K562 (cell line): Measurements from ENCODE around the gene ZNF318. TPM values are rescaled to one million over a fixed set of nuclear protein-coding genes. Genes with fewer than 3 reads are reported as not detected.

Experiments used
- ATAC-seq: fragments of 200-7000 bp; cut with Tn5 transposase; 3 replicates; pipeline ENCODE4 v1.9.1; 2020; ENCODE audit warnings: moderate library complexity
- BruUV-seq: library from RNA; stranded (reverse); fragments of 400-500 nt; replicated peaks from 2 replicates; lab custom pipeline; 2021; lab: Mats Ljungman, UMichigan
- CTCF ChIA-PET: fragments of 300-600 bp; formaldehyde crosslinking; extraction: SDS; loops from one replicate; lab custom pipeline; 2021; ENCODE audit warnings: low intra/inter-chr PET ratio; lab: Yijun Ruan, JAX
- POLR2A ChIA-PET: fragments of 300-600, 350-650 bp; sonication (Branson Sonifier 250); formaldehyde crosslinking; extraction: SDS; loops from one replicate; lab custom pipeline; 2021; ENCODE audit warnings: antibody characterized with exemption, inconsistent platforms; lab: Yijun Ruan, JAX
- DNase-seq, 4 experiments: peaks; one replicate each; pipeline versions ENCODE4 v3.0.0 to v3.0.0-alpha.2; 2011 to 2018; ENCODE audit warnings: low spot score in 3 of 4, mixed read lengths in 3 of 4; ENCODE audit errors: extremely low read depth in 1 of 4
- FAIRE-seq: peaks from 2 replicates; lab custom pipeline; 2011; peaks lifted over from hg19 to GRCh38; lab: Jason Lieb, UNC
- H2AFZ ChIP-seq: 2 replicates; pipeline ENCODE4 v1.6.0; 2011; ENCODE audit warnings: low read depth, low read length, control low read depth, inconsistent platforms
- H3K27ac ChIP-seq: fragments of 200-600 bp; 3 replicates; pipeline ENCODE4 v1.8.0; 2011; ENCODE audit warnings: low read depth, mild to moderate bottlenecking, control low read depth, inconsistent platforms, low read length, moderate library complexity, mixed read lengths; ENCODE audit errors: extremely low read depth
- H3K27me3 ChIP-seq, 2 experiments: fragments of 300-600 bp in 1 of 2; 2 replicates in 1 of 2; 3 replicates in 1 of 2; pipeline versions ENCODE4 v1.6.0 to v1.8.0; 2011; ENCODE audit warnings: inconsistent platforms in 2 of 2, low read length in 2 of 2, mild to moderate bottlenecking in 1 of 2, mixed read lengths in 1 of 2, moderate library complexity in 1 of 2; ENCODE audit not compliant: control insufficient read depth in 2 of 2, insufficient read depth in 2 of 2
- H3K36me3 ChIP-seq: fragments of 300-600 bp; 3 replicates; pipeline ENCODE4 v1.8.0; 2011; ENCODE audit warnings: mild to moderate bottlenecking, low read length, inconsistent platforms; ENCODE audit not compliant: control insufficient read depth, insufficient read depth
- H3K4me1 ChIP-seq, 2 experiments: fragments of 200-600 bp in 1 of 2; replicated peaks in 1 of 2; 2 replicates in 1 of 2; 3 replicates in 1 of 2; pipeline versions ENCODE4 v1.5.1 to v1.8.0; 2011; ENCODE audit warnings: inconsistent platforms in 2 of 2, low read length in 2 of 2, mild to moderate bottlenecking in 1 of 2, mixed read lengths in 1 of 2, moderate library complexity in 1 of 2; ENCODE audit not compliant: control insufficient read depth in 2 of 2, insufficient read depth in 2 of 2
- H3K4me2 ChIP-seq: 2 replicates; pipeline ENCODE4 v1.6.1; 2011; ENCODE audit warnings: low read length, control low read depth, inconsistent platforms, mixed read lengths; ENCODE audit not compliant: insufficient read depth
- H3K4me3 ChIP-seq: fragments of 200-600 bp; sonication (generic), shearing (Covaris generic); 2 replicates; pipeline ENCODE4 v1.5.1; 2016; ENCODE audit warnings: control low read depth, inconsistent platforms
- H3K79me2 ChIP-seq: fragments of 200-600 bp; 3 replicates; pipeline ENCODE4 v1.8.0; 2011; ENCODE audit warnings: low read length, inconsistent platforms; ENCODE audit not compliant: control insufficient read depth, insufficient read depth
- H3K9ac ChIP-seq, 2 experiments: 2 replicates each; pipeline versions ENCODE4 v1.6.0 to v1.6.1; 2011; ENCODE audit warnings: low read depth in 2 of 2, low read length in 2 of 2, control low read depth in 1 of 2, inconsistent platforms in 1 of 2, mild to moderate bottlenecking in 1 of 2, mixed read lengths in 1 of 2; ENCODE audit not compliant: insufficient read depth in 1 of 2
- H3K9me1 ChIP-seq: one replicate; pipeline ENCODE4 v1.6.0; 2011; ENCODE audit warnings: inconsistent platforms, mild to moderate bottlenecking, low read length, moderate library complexity; ENCODE audit not compliant: control insufficient read depth, insufficient read depth
- H3K9me3 ChIP-seq: replicated peaks from 2 replicates; pipeline ENCODE4 v1.5.1; 2011; ENCODE audit warnings: low read depth, low read length, inconsistent platforms; ENCODE audit not compliant: control insufficient read depth, insufficient read depth
- H4K20me1 ChIP-seq: replicated peaks from 2 replicates; pipeline ENCODE4 v1.6.1; 2011; ENCODE audit warnings: low read length, inconsistent platforms, mixed read lengths; ENCODE audit not compliant: control insufficient read depth, insufficient read depth
- BRCA1 ChIP-seq, 2 experiments: fragments of 450-650 bp in 1 of 2; sonication (generic) in 1 of 2; formaldehyde crosslinking in 1 of 2; IDR thresholded peaks; 2 replicates each; pipeline versions ENCODE4 v1.5.0 to v1.6.1; 2017 to 2020; ENCODE audit warnings: mild to moderate bottlenecking in 1 of 2, missing genetic modification reagents in 1 of 2
- DACH1 ChIP-seq: fragments of 450-650 bp; IDR thresholded peaks from 2 replicates; pipeline ENCODE4 v1.6.1; 2018; ENCODE audit not compliant: partially characterized antibody
- ELF4 ChIP-seq: fragments of 450-650 bp; formaldehyde crosslinking; IDR thresholded peaks from 2 replicates; pipeline ENCODE4 v1.4.0; 2022; ENCODE audit warnings: missing genetic modification characterization
- GTF2A2 ChIP-seq: IDR thresholded peaks from 2 replicates; pipeline ENCODE4 v1.6.1; 2016; ENCODE audit warnings: mild to moderate bottlenecking, missing genetic modification characterization, missing compliant biosample characterization
- IRF2 ChIP-seq: sonication (generic); formaldehyde crosslinking; IDR thresholded peaks from 2 replicates; pipeline ENCODE4 v1.8.1; 2022; ENCODE audit warnings: mild to moderate bottlenecking, missing genetic modification reagents
- MAFK ChIP-seq: IDR thresholded peaks from 2 replicates; pipeline ENCODE4 v1.6.1; 2011; ENCODE audit warnings: low read length, improper control_type of control experiment
- POLR2B ChIP-seq: fragments of 450-650 bp; IDR thresholded peaks from 2 replicates; pipeline ENCODE4 v1.6.1; 2018; ENCODE audit warnings: low read depth; ENCODE audit not compliant: partially characterized antibody
- RBFOX2 ChIP-seq: fragments of 200-400 bp; formaldehyde crosslinking; IDR thresholded peaks from 2 replicates; pipeline ENCODE4 v1.6.1; 2017; ENCODE audit warnings: low read depth, mild to moderate bottlenecking, low read length, moderate library complexity
- WGBS: fragments of 100-300 bp; shearing (Covaris generic); methylation state at CpG from one replicate; pipeline ENCODE4 v1.1.6; 2016; ENCODE audit warnings: low coverage, mixed read lengths; ENCODE audit not compliant: insufficient coverage; ENCODE audit errors: missing lambda C conversion rate; 5-methylcytosine and 5-hydroxymethylcytosine counted together
- in situ Hi-C: fragments of 300-500 bp; cut with MboI; formaldehyde crosslinking; loops from 4 replicates; pipeline ENCODE4 v1.15.0; 2018; ENCODE audit warnings: inconsistent platforms, mixed read lengths
- intact Hi-C: fragments of 100-400 bp; cut with micrococcal nuclease; formaldehyde crosslinking; loops from 2 replicates; pipeline ENCODE4 v1.14.2; 2022
- polyA plus RNA-seq, 8 experiments: library from polyadenylated mRNA; depleted of rRNA in 4 of 8; stranded (reverse) in 5 of 8; unstranded in 3 of 8; fragments of >200 nt; fragmentation: Nextera tagmentation in 2 of 8; fragmentation: Illumina TruSeq in 1 of 8; extraction: Ambion mirVana in 2 of 8; extraction: Trizol in 1 of 8; gene quantifications; 2 replicates each; pipeline versions ENCODE4 v1.2.1 to v1.2.3, GENCODE V29; 2011 to 2014; ENCODE audit warnings: inconsistent platforms in 1 of 8, missing spikeins in 1 of 8
- total RNA-seq, 7 experiments: library from RNA; depleted of rRNA in 6 of 7; stranded (reverse); fragments of >200 nt in 6 of 7; fragmentation: Illumina TruSeq in 2 of 7; extraction: Trizol in 2 of 7; gene quantifications; 2 replicates each; pipeline versions ENCODE4 v1.2.1 to v1.2.3, GENCODE V29; 2011 to 2021; ENCODE audit warnings: low replicate concordance in 1 of 7
- TF ChIP-seq, protein P1 (sequence below), 3 experiments: fragments of 200-800 bp in 1 of 3; sonication (Bioruptor generic) in 1 of 3; sonication (generic) in 1 of 3; formaldehyde crosslinking in 1 of 3; IDR thresholded peaks; 2 replicates each; pipeline versions ENCODE4 v1.6.1 to v1.8.0; 2016 to 2022; ENCODE audit warnings: mild to moderate bottlenecking in 2 of 3, missing compliant biosample characterization in 2 of 3, missing genetic modification characterization in 2 of 3, missing genetic modification reagents in 1 of 3
- TF ChIP-seq, protein P2 (sequence below): fragments of 200-800 bp; sonication (Bioruptor generic); IDR thresholded peaks from 2 replicates; pipeline ENCODE4 v1.6.1; 2016; ENCODE audit warnings: missing genetic modification characterization, missing compliant biosample characterization
- TF ChIP-seq, protein P3 (sequence below): fragments of 250-450 bp; sonication (Bioruptor Pico); IDR thresholded peaks from 2 replicates; pipeline ENCODE4 v1.5.0; 2021

The ZNF318 gene
- total and polyA plus RNA-seq, 9 of the 15 experiments (the other 6 are each of a cell fraction or from before 2014, with no cell fraction given): 3.2 to 19.0 (median 9.2) TPM

DNA sequence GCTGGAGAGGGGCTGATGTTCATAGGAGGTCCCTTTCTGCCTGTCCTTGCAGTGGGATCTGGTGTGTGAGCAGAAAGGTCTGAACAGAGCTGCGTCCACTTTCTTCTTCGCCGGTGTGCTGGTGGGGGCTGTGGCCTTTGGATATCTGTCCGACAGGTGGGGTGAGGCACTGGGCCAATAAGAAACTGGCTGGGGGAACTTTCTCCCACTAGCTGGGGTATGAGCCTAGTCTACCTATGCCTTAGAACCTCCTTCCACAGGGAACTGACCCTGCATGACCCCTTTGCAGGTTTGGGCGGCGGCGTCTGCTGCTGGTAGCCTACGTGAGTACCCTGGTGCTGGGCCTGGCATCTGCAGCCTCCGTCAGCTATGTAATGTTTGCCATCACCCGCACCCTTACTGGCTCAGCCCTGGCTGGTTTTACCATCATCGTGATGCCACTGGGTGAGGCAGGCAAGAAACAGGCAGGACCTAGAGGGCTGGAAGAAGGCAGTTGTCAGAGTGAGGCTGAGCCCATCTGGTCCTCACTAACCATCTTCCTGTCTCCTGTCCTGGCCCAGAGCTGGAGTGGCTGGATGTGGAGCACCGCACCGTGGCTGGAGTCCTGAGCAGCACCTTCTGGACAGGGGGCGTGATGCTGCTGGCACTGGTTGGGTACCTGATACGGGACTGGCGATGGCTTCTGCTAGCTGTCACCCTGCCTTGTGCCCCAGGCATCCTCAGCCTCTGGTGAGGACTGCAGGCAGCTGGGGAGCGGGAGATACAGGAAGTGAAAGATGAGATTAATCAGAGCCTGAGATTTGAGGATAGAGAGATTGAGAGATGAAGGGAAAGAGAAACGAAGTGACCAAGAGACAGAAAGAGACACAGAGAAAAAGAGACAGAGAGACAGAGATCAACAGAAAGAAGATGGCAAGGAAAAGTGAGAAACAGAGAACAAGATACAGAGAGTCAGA lies 69.8 kb downstream of the ZNF318 start:
- FAIRE-seq (no peak), DNase-seq (no peak), ATAC-seq (no peak)
- H4K20me1 ChIP-seq: 0 out of 2 replicates have a peak, but pooled peaks cover 7% of the 10 kb centered on the region
- POLR2A ChIA-PET: interaction anchor here (0.7 to 1.3 kb wide), 4 partner anchors 9 to 217 kb away, joined by 4 read pairs; partner anchors contain the start of genes CRIP3, POLR1C and YIPF3
- no peak overlapping the region for H2AFZ ChIP-seq
- no TSS peak for BruUV-seq
- 8% methylated on average over 18 of the region's 18 CpGs for WGBS
- in situ Hi-C loops (no loop called here), intact Hi-C loops (no loop called here)
- H3K27ac ChIP-seq: no peak overlapping the region
- peaks cover 2% of the 10 kb centered on the region for H3K9me1 ChIP-seq
- peaks cover 34 to 52% of the 10 kb centered on the region in 2 experiments; a peak in 4 of 5 replicates for H3K27me3 ChIP-seq
- H3K4me3 ChIP-seq: no peak overlapping the region
- CTCF ChIA-PET: no interaction called here
- peak overlapping the region in 1 of 2 experiments; percentile 46; a peak in 2 of 4 replicates for H3K9ac ChIP-seq
- no peak overlapping the region for H3K4me2 ChIP-seq
- H3K36me3 ChIP-seq: no peaks in the 10 kb centered on the region
- no peaks in the 10 kb centered on the region for H3K79me2 ChIP-seq
- H3K4me1 ChIP-seq: peaks cover 0 to 6% of the 10 kb centered on the region in 2 experiments; a peak in 3 of 5 replicates
- no peaks in the 10 kb centered on the region for H3K9me3 ChIP-seq
- TF ChIP-seq IRF2 (CRISPR knock-in tag) (0 out of 2 replicates have a peak, but pooled peaks have one; percentile 37), GTF2A2 (tag) (no peak), DACH1 (no peak), MAFK (no peak), BRCA1 (IDR thresholded peaks at IDR 0.05) (no peak), BRCA1 (CRISPR knock-in tag; IDR thresholded peaks at IDR 0.05) (no peak), ELF4 (CRISPR knock-in tag) (0 out of 2 replicates have a peak, but pooled peaks have one; percentile 64), POLR2B (no peak), RBFOX2 (no peak)
- TF ChIP-seq, protein P1, sequence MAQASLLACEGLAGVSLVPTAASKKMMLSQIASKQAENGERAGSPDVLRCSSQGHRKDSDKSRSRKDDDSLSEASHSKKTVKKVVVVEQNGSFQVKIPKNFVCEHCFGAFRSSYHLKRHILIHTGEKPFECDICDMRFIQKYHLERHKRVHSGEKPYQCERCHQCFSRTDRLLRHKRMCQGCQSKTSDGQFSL (CRISPR knock-in tag; IDR thresholded peaks at IDR 0.05): no peak
- TF ChIP-seq, protein P1 (tag; IDR thresholded peaks at IDR 0.05): no peak
- TF ChIP-seq, protein P2, sequence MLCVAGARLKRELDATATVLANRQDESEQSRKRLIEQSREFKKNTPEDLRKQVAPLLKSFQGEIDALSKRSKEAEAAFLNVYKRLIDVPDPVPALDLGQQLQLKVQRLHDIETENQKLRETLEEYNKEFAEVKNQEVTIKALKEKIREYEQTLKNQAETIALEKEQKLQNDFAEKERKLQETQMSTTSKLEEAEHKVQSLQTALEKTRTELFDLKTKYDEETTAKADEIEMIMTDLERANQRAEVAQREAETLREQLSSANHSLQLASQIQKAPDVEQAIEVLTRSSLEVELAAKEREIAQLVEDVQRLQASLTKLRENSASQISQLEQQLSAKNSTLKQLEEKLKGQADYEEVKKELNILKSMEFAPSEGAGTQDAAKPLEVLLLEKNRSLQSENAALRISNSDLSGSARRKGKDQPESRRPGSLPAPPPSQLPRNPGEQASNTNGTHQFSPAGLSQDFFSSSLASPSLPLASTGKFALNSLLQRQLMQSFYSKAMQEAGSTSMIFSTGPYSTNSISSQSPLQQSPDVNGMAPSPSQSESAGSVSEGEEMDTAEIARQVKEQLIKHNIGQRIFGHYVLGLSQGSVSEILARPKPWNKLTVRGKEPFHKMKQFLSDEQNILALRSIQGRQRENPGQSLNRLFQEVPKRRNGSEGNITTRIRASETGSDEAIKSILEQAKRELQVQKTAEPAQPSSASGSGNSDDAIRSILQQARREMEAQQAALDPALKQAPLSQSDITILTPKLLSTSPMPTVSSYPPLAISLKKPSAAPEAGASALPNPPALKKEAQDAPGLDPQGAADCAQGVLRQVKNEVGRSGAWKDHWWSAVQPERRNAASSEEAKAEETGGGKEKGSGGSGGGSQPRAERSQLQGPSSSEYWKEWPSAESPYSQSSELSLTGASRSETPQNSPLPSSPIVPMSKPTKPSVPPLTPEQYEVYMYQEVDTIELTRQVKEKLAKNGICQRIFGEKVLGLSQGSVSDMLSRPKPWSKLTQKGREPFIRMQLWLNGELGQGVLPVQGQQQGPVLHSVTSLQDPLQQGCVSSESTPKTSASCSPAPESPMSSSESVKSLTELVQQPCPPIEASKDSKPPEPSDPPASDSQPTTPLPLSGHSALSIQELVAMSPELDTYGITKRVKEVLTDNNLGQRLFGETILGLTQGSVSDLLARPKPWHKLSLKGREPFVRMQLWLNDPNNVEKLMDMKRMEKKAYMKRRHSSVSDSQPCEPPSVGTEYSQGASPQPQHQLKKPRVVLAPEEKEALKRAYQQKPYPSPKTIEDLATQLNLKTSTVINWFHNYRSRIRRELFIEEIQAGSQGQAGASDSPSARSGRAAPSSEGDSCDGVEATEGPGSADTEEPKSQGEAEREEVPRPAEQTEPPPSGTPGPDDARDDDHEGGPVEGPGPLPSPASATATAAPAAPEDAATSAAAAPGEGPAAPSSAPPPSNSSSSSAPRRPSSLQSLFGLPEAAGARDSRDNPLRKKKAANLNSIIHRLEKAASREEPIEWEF (CRISPR knock-in tag): no peak
- TF ChIP-seq, protein P3, sequence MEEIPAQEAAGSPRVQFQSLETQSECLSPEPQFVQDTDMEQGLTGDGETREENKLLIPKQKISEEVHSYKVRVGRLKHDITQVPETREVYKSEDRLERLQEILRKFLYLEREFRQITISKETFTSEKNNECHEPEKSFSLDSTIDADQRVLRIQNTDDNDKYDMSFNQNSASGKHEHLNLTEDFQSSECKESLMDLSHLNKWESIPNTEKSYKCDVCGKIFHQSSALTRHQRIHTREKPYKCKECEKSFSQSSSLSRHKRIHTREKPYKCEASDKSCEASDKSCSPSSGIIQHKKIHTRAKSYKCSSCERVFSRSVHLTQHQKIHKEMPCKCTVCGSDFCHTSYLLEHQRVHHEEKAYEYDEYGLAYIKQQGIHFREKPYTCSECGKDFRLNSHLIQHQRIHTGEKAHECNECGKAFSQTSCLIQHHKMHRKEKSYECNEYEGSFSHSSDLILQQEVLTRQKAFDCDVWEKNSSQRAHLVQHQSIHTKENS (CRISPR knock-in tag): no peak
